CD4-positive, alpha-beta T cell (primary cell): ENCODE data around the gene MYO15A. TPM values are rescaled to one million over a fixed set of nuclear protein-coding genes. Genes with fewer than 3 reads are reported as not detected.

Experiments used
- ATAC-seq: fragments of 200-7000 bp; cut with Tn5 transposase; one replicate; pipeline ENCODE4 v1.10.0; 2022; ENCODE audit warnings: mild to moderate bottlenecking; ENCODE audit not compliant: poor library complexity
- CTCF ChIA-PET: fragments of 350-600 bp; sonication (Branson Sonifier 250); formaldehyde crosslinking; loops from one replicate; lab custom pipeline; 2021; ENCODE audit warnings: antibody characterized with exemption, inconsistent platforms; lab: Charles Lee
- POLR2A ChIA-PET: fragments of 350-600 bp; sonication (Branson Sonifier 250); formaldehyde crosslinking; loops from one replicate; lab custom pipeline; 2021; ENCODE audit warnings: antibody characterized with exemption, inconsistent platforms; lab: Charles Lee
- DNase-seq, 14 experiments: peaks; one replicate each; pipeline ENCODE4 v3.0.0-alpha.2; 2013 to 2020; ENCODE audit warnings: mixed read lengths in 2 of 14
- H3K27ac ChIP-seq, 2 donors: one replicate each; pipeline versions ENCODE4 v1.5.1 to v1.7.0; 2013; ENCODE audit warnings: low read length in 2 of 2, low read depth in 1 of 2, mild to moderate bottlenecking in 1 of 2
- H3K27me3 ChIP-seq, 2 experiments: 1 replicate in 1 of 2; 2 replicates in 1 of 2; pipeline versions ENCODE4 v1.6.1 to v1.7.0; 2013; ENCODE audit warnings: low read length in 2 of 2, control low read depth in 1 of 2, mild to moderate bottlenecking in 1 of 2, moderate library complexity in 1 of 2; ENCODE audit not compliant: insufficient read depth in 2 of 2, control insufficient read depth in 1 of 2
- H3K36me3 ChIP-seq: one replicate; pipeline ENCODE4 v1.6.1; 2013; ENCODE audit warnings: low read length, control low read depth; ENCODE audit not compliant: insufficient read depth
- H3K4me1 ChIP-seq: one replicate; pipeline ENCODE4 v1.6.1; 2013; ENCODE audit warnings: low read length, control low read depth; ENCODE audit not compliant: insufficient read depth
- H3K4me3 ChIP-seq: one replicate; pipeline ENCODE4 v1.5.1; 2013; ENCODE audit warnings: mild to moderate bottlenecking, low read length, moderate library complexity
- H3K9me3 ChIP-seq, 2 experiments: 1 replicate in 1 of 2; 2 replicates in 1 of 2; pipeline versions ENCODE4 v1.6.1 to v1.7.0; 2013; ENCODE audit warnings: low read length in 2 of 2, mild to moderate bottlenecking in 2 of 2, control low read depth in 1 of 2, moderate library complexity in 1 of 2; ENCODE audit not compliant: control insufficient read depth in 1 of 2, insufficient read depth in 1 of 2
- H3K27ac Mint-ChIP-seq: one replicate; pipeline ENCODE4 v1.8.0; 2020; ENCODE audit warnings: mixed read lengths
- H3K27me3 Mint-ChIP-seq: one replicate; pipeline ENCODE4 v1.8.0; 2021; ENCODE audit warnings: mixed read lengths
- H3K36me3 Mint-ChIP-seq: one replicate; pipeline ENCODE4 v1.8.0; 2021; ENCODE audit warnings: low read depth, mixed read lengths
- H3K4me1 Mint-ChIP-seq: one replicate; pipeline ENCODE4 v1.8.0; 2021; ENCODE audit warnings: low read depth, mixed read lengths
- H3K4me3 Mint-ChIP-seq: one replicate; pipeline ENCODE4 v1.8.0; 2020; ENCODE audit warnings: mild to moderate bottlenecking, mixed read lengths
- H3K9me3 Mint-ChIP-seq: one replicate; pipeline ENCODE4 v1.8.0; 2020; ENCODE audit warnings: mixed read lengths
- intact Hi-C, 2 experiments: fragments of 100-400 bp; cut with DNase I in 1 of 2; cut with micrococcal nuclease in 1 of 2; formaldehyde crosslinking; loops; one replicate each; pipeline versions ENCODE4 v1.15.1 to v1.9.0; 2023 to 2025; cut with DNase I, micrococcal nuclease
- total RNA-seq, 174 experiments: library from RNA in 2 of 174; stranded (reverse) in 2 of 174; gene quantifications; one replicate each; pipeline ENCODE4 v1.2.3 and lab custom pipeline; 2021 to 2026
- TF ChIP-seq, protein P1 (sequence below): fragments of 200-600 bp; IDR thresholded peaks from one replicate; pipeline ENCODE4 v1.8.0; 2022; ENCODE audit warnings: antibody characterized with exemption, mild to moderate bottlenecking

The MYO15A gene
- total RNA-seq, 2 experiments from 2014 or later: 1.2 to 1.6 TPM

GRCh38 chr17:18194804-18195203 lies 86.2 kb downstream of the MYO15A start:
- POLR2A ChIA-PET: interaction anchor here (4.7 kb wide), 1 partner anchor 11 kb away, joined by 17 read pairs; the partner anchor contains the start of gene ALKBH5
- H3K9me3 ChIP-seq: no peaks in the 10 kb centered on the region
- H3K27ac ChIP-seq: no peak overlapping the region
- DNase-seq (no peak), ATAC-seq (no peak)
- H3K27ac Mint-ChIP-seq: peak overlapping the region; percentile 58
- H3K4me1 ChIP-seq: peaks cover 67% of the 10 kb centered on the region
- no peak overlapping the region for H3K4me3 Mint-ChIP-seq
- H3K4me3 ChIP-seq: no peak overlapping the region
- CTCF ChIA-PET: no interaction called here
- H3K36me3 Mint-ChIP-seq: peaks cover 81% of the 10 kb centered on the region
- peaks cover 71% of the 10 kb centered on the region for H3K4me1 Mint-ChIP-seq
- intact Hi-C loops: no loop called here
- peaks cover 57% of the 10 kb centered on the region for H3K36me3 ChIP-seq
- H3K27me3 ChIP-seq: no peaks in the 10 kb centered on the region
- no peaks in the 10 kb centered on the region for H3K9me3 Mint-ChIP-seq
- H3K27me3 Mint-ChIP-seq: no peaks in the 10 kb centered on the region
- TF ChIP-seq, protein P1, sequence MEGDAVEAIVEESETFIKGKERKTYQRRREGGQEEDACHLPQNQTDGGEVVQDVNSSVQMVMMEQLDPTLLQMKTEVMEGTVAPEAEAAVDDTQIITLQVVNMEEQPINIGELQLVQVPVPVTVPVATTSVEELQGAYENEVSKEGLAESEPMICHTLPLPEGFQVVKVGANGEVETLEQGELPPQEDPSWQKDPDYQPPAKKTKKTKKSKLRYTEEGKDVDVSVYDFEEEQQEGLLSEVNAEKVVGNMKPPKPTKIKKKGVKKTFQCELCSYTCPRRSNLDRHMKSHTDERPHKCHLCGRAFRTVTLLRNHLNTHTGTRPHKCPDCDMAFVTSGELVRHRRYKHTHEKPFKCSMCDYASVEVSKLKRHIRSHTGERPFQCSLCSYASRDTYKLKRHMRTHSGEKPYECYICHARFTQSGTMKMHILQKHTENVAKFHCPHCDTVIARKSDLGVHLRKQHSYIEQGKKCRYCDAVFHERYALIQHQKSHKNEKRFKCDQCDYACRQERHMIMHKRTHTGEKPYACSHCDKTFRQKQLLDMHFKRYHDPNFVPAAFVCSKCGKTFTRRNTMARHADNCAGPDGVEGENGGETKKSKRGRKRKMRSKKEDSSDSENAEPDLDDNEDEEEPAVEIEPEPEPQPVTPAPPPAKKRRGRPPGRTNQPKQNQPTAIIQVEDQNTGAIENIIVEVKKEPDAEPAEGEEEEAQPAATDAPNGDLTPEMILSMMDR: no peak

DNA sequence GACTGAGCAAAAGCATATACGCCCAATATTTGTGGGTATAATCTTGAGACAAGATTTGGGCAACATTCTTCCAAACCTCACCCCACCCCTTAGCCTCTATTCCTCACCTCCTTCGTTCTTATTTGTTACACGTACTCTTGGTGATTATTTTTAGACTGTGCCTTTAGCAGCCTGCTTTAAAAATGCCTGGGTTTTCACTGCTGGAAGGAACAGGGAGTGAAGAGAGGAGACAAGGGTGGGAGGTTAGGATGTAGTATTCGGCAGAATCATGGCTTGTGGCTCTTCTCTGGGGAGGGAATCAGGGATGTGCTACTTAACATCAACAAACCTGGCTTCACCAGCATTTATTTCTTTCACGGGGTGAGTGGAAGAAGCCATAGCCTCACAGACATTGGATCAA lies 86.7 kb downstream of the MYO15A start:
- peaks cover 81% of the 10 kb centered on the region for H3K36me3 Mint-ChIP-seq
- H3K4me1 ChIP-seq: peaks cover 65% of the 10 kb centered on the region
- H3K9me3 Mint-ChIP-seq: no peaks in the 10 kb centered on the region
- no peak overlapping the region for H3K4me3 Mint-ChIP-seq
- H3K27ac ChIP-seq: no peak overlapping the region
- DNase-seq: no peak
- intact Hi-C loops: no loop called here
- no peak overlapping the region for H3K4me3 ChIP-seq
- no peaks in the 10 kb centered on the region for H3K9me3 ChIP-seq
- ChIA-PET POLR2A (interaction anchor here (4.7 kb wide), 1 partner anchor 11 kb away, joined by 17 read pairs; the partner anchor contains the start of gene ALKBH5), CTCF (no interaction called here)
- no peaks in the 10 kb centered on the region for H3K27me3 Mint-ChIP-seq
- no peaks in the 10 kb centered on the region for H3K27me3 ChIP-seq
- peaks cover 69% of the 10 kb centered on the region for H3K4me1 Mint-ChIP-seq
- TF ChIP-seq, protein P1: no peak
- no peak for ATAC-seq
- H3K36me3 ChIP-seq: peaks cover 57% of the 10 kb centered on the region
- peak overlapping the region; percentile 58 for H3K27ac Mint-ChIP-seq

GRCh38 chr17:18197535-18198194 lies 89.1 kb downstream of the MYO15A start:
- Mint-ChIP-seq H3K9me3 (no peaks in the 10 kb centered on the region), H3K4me1 (peaks cover 56% of the 10 kb centered on the region), H3K27me3 (no peaks in the 10 kb centered on the region), H3K4me3 (no peak overlapping the region), H3K27ac (peak overlapping the region; percentile 70), H3K36me3 (peaks cover 78% of the 10 kb centered on the region)
- POLR2A ChIA-PET: interaction anchor here (0.6 to 4.7 kb wide), 2 partner anchors 14 to 16 kb away, joined by 3 to 17 read pairs; partner anchors contain the start of gene ALKBH5
- ATAC-seq (no peak), DNase-seq (no peak)
- CTCF ChIA-PET: no interaction called here
- TF ChIP-seq, protein P1: no peak
- Histone ChIP-seq H3K4me1 (peaks cover 54% of the 10 kb centered on the region), H3K9me3 (no peaks in the 10 kb centered on the region), H3K27ac (no peak overlapping the region), H3K4me3 (no peak overlapping the region), H3K27me3 (no peaks in the 10 kb centered on the region), H3K36me3 (peaks cover 67% of the 10 kb centered on the region)
- intact Hi-C loops: no loop called here
